Measurements from ENCODE around the gene OTUD3.
"Not testable (repeated sequence)": the region's sequence is repeated elsewhere in the genome, so short reads cannot be mapped to it uniquely, and the experiment has no call there.

Gene OTUD3

GRCh38 chr1:19877181-19877750 lies 4.9 kb upstream of the OTUD3 start:
- Histone ChIP-seq H3K27ac (ENCODE audit: low read depth, low read length) (no peak overlapping the region), H3K27me3 (ENCODE audit: control insufficient read depth, insufficient read depth, low read length) (no peaks in the 10 kb centered on the region), H3K4me3 (ENCODE audit: low read length) (no peak overlapping the region), H3K4me1 (ENCODE audit: control insufficient read depth, insufficient read depth, low read length) (no peaks in the 10 kb centered on the region), H3K9ac (ENCODE audit: low read length) (no peak overlapping the region), H3K36me3 (ENCODE audit: control insufficient read depth, insufficient read depth, low read length) (no peaks in the 10 kb centered on the region)

DNA sequence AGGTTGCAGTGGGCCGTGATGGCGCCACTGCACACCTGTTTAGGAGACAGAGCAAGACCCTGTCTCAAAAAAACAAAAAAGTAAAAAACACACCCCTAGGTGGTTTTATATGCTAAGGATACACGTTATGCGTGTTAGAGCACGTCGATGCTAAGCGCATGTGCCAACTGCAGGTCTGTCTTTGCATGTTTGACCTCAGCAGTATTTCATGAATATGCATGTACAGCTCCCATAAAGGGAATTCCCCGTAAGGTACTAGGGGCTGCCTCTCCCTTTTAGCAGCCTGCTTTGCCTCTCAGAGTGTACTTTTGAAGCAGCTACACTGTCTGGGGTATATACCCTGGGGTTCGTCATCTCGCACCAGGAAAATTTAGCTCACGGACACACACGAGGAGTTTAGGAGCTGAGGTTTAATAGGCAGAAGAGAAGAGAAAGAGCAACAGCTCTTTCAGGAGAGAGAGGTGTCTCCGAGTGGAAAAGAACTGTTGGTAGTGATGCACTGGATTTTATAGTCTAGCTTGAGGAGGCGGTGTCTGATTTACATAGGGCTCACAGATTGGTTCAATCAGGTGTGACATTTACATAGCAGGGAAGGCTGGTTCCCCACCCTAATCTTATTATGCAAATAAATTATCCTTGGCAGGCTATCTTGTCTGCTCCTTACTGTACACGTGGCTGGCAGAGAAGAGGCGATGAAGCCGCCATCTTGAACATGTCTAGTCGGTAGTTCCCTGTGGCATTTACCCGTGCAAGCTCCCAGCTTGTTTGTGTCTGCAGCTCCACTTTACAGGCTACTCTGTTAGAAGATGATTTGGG lies 4.2 kb upstream of the OTUD3 start:
- Histone ChIP-seq H3K27ac (ENCODE audit: low read depth, low read length) (no peak overlapping the region), H3K4me1 (ENCODE audit: control insufficient read depth, insufficient read depth, low read length) (peaks cover 2% of the 10 kb centered on the region), H3K9ac (ENCODE audit: low read length) (no peak overlapping the region), H3K27me3 (ENCODE audit: control insufficient read depth, insufficient read depth, low read length) (no peaks in the 10 kb centered on the region), H3K36me3 (ENCODE audit: control insufficient read depth, insufficient read depth, low read length) (no peaks in the 10 kb centered on the region), H3K4me3 (ENCODE audit: low read length) (peak overlapping the region; percentile 11)

GRCh38 chr1:19878637-19878985 lies 3.6 kb upstream of the OTUD3 start:
- Histone ChIP-seq H3K36me3 (ENCODE audit: control insufficient read depth, insufficient read depth, low read length) (no peaks in the 10 kb centered on the region), H3K27ac (ENCODE audit: low read depth, low read length) (no peak overlapping the region), H3K4me3 (ENCODE audit: low read length) (peak overlapping the region; percentile 11), H3K27me3 (ENCODE audit: control insufficient read depth, insufficient read depth, low read length) (no peaks in the 10 kb centered on the region), H3K4me1 (ENCODE audit: control insufficient read depth, insufficient read depth, low read length) (peaks cover 7% of the 10 kb centered on the region), H3K9ac (ENCODE audit: low read length) (no peak overlapping the region)

DNA sequence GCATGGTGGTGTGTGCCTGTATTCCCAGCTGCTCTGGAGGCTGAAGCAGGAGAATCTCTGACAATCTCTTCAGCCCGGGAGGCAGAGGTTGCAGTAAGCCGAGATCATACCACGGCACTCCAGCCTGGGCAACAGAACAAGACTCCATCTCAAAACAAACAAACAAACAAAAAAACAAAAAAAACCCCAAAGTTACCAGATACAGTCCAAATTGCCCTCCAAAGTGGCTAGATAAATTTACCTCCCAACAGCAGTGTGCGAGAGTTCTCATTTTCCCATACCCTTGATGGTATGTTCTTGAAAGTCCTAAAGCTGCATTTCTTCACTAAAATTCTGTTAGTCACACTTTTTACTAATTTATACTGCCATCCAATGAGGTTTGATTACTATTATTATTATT lies 3.0 kb upstream of the OTUD3 start:
- peaks cover 8% of the 10 kb centered on the region for H3K4me1 ChIP-seq (ENCODE audit: control insufficient read depth, insufficient read depth, low read length)
- no peaks in the 10 kb centered on the region for H3K36me3 ChIP-seq (ENCODE audit: control insufficient read depth, insufficient read depth, low read length)
- H3K27ac ChIP-seq (ENCODE audit: low read depth, low read length): no peak overlapping the region
- no peaks in the 10 kb centered on the region for H3K27me3 ChIP-seq (ENCODE audit: control insufficient read depth, insufficient read depth, low read length)
- no peak overlapping the region for H3K9ac ChIP-seq (ENCODE audit: low read length)
- H3K4me3 ChIP-seq (ENCODE audit: low read length): no peak overlapping the region

GRCh38 chr1:19879661-19880060 lies 2.5 kb upstream of the OTUD3 start:
- no peak overlapping the region for H3K9ac ChIP-seq (ENCODE audit: low read length)
- no peak overlapping the region for H3K27ac ChIP-seq (ENCODE audit: low read depth, low read length)
- H3K4me3 ChIP-seq (ENCODE audit: low read length): no peak overlapping the region
- no peaks in the 10 kb centered on the region for H3K36me3 ChIP-seq (ENCODE audit: control insufficient read depth, insufficient read depth, low read length)
- H3K27me3 ChIP-seq (ENCODE audit: control insufficient read depth, insufficient read depth, low read length): no peaks in the 10 kb centered on the region
- H3K4me1 ChIP-seq (ENCODE audit: control insufficient read depth, insufficient read depth, low read length): peaks cover 8% of the 10 kb centered on the region

- not testable (repeated sequence) for H3K4me3 ChIP-seq (ENCODE audit: low read length); H3K4me1 ChIP-seq (ENCODE audit: control insufficient read depth, insufficient read depth, low read length); H3K9ac ChIP-seq (ENCODE audit: low read length); H3K27ac ChIP-seq (ENCODE audit: low read depth, low read length); H3K36me3 ChIP-seq (ENCODE audit: control insufficient read depth, insufficient read depth, low read length); H3K27me3 ChIP-seq (ENCODE audit: control insufficient read depth, insufficient read depth, low read length)
Observed at GRCh38 chr1:19880841-19881240, 1.4 kb upstream of the OTUD3 start.

GRCh38 chr1:19884312-19884711 lies 2.1 kb downstream of the OTUD3 start:
- Histone ChIP-seq H3K27ac (ENCODE audit: low read depth, low read length) (no peak overlapping the region), H3K9ac (ENCODE audit: low read length) (no peak overlapping the region), H3K27me3 (ENCODE audit: control insufficient read depth, insufficient read depth, low read length) (no peaks in the 10 kb centered on the region), H3K4me3 (ENCODE audit: low read length) (no peak overlapping the region), H3K36me3 (ENCODE audit: control insufficient read depth, insufficient read depth, low read length) (no peaks in the 10 kb centered on the region), H3K4me1 (ENCODE audit: control insufficient read depth, insufficient read depth, low read length) (peaks cover 8% of the 10 kb centered on the region)

GRCh38 chr1:19885821-19886220 lies 3.6 kb downstream of the OTUD3 start:
- H3K27me3 ChIP-seq (ENCODE audit: control insufficient read depth, insufficient read depth, low read length): no peaks in the 10 kb centered on the region
- peaks cover 8% of the 10 kb centered on the region for H3K4me1 ChIP-seq (ENCODE audit: control insufficient read depth, insufficient read depth, low read length)
- peaks cover 2% of the 10 kb centered on the region for H3K36me3 ChIP-seq (ENCODE audit: control insufficient read depth, insufficient read depth, low read length)
- H3K27ac ChIP-seq (ENCODE audit: low read depth, low read length): no peak overlapping the region
- H3K9ac ChIP-seq (ENCODE audit: low read length): no peak overlapping the region
- H3K4me3 ChIP-seq (ENCODE audit: low read length): no peak overlapping the region

- H3K4me3 ChIP-seq (ENCODE audit: low read length): no peak overlapping the region
- H3K9ac ChIP-seq (ENCODE audit: low read length): no peak overlapping the region
- H3K27ac ChIP-seq (ENCODE audit: low read depth, low read length): no peak overlapping the region
- H3K36me3 ChIP-seq (ENCODE audit: control insufficient read depth, insufficient read depth, low read length): peaks cover 7% of the 10 kb centered on the region
- H3K27me3 ChIP-seq (ENCODE audit: control insufficient read depth, insufficient read depth, low read length): no peaks in the 10 kb centered on the region
- H3K4me1 ChIP-seq (ENCODE audit: control insufficient read depth, insufficient read depth, low read length): peaks cover 6% of the 10 kb centered on the region
Observed at GRCh38 chr1:19888112-19888511, 5.9 kb downstream of the OTUD3 start.

GRCh38 chr1:19889656-19890055 lies 7.5 kb downstream of the OTUD3 start:
- Histone ChIP-seq H3K9ac (ENCODE audit: low read length) (no peak overlapping the region), H3K4me3 (ENCODE audit: low read length) (no peak overlapping the region), H3K4me1 (ENCODE audit: control insufficient read depth, insufficient read depth, low read length) (no peaks in the 10 kb centered on the region), H3K27ac (ENCODE audit: low read depth, low read length) (no peak overlapping the region), H3K36me3 (ENCODE audit: control insufficient read depth, insufficient read depth, low read length) (peaks cover 13% of the 10 kb centered on the region), H3K27me3 (ENCODE audit: control insufficient read depth, insufficient read depth, low read length) (no peaks in the 10 kb centered on the region)

DNA sequence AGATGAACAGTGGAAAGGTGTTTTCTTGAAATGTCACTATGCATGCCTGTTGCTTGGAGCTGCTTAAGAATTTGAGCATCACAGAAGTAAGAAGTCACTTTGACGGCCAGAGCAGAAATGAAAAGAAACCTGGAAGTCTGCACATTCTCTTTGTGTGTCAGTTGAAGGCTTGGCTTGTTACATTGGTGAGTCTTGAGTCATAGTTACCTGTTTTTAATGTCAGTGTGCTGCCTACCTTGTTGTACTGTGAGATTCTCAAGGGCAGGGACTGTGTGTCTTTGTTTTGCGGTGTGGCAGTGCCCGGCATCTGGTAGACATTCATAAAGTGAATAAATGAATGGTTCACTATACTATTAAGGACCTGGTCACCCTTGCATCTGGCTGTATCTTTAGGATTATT lies 9.9 kb downstream of the OTUD3 start:
- no peaks in the 10 kb centered on the region for H3K27me3 ChIP-seq (ENCODE audit: control insufficient read depth, insufficient read depth, low read length)
- no peak overlapping the region for H3K4me3 ChIP-seq (ENCODE audit: low read length)
- peaks cover 19% of the 10 kb centered on the region for H3K36me3 ChIP-seq (ENCODE audit: control insufficient read depth, insufficient read depth, low read length)
- H3K27ac ChIP-seq (ENCODE audit: low read depth, low read length): no peak overlapping the region
- no peak overlapping the region for H3K9ac ChIP-seq (ENCODE audit: low read length)
- no peaks in the 10 kb centered on the region for H3K4me1 ChIP-seq (ENCODE audit: control insufficient read depth, insufficient read depth, low read length)

GRCh38 chr1:19892628-19893168 lies 10.5 kb downstream of the OTUD3 start:
- peaks cover 19% of the 10 kb centered on the region for H3K36me3 ChIP-seq (ENCODE audit: control insufficient read depth, insufficient read depth, low read length)
- no peak overlapping the region for H3K27ac ChIP-seq (ENCODE audit: low read depth, low read length)
- H3K9ac ChIP-seq (ENCODE audit: low read length): no peak overlapping the region

DNA sequence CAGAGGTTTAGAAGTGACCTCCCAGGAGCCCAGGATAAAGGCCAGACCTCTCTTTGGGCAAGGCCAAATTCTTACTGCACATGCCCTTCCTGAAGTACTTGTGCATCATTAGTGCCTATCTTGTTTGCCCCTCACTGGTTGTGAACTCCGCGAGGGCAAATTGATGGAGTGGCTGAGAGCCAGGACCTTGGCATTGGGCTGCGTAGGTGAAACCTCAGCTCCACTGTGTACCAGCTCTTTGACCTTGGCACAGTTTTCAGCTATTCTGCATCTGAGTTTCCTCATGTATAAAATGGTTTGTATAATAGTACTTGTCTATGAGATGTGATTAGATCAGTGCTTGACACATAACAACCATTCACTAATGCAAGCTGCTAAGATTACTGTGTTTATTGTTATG lies 11.5 kb downstream of the OTUD3 start:
- Histone ChIP-seq H3K27ac (ENCODE audit: low read depth, low read length) (no peak overlapping the region), H3K4me3 (ENCODE audit: low read length) (no peak overlapping the region), H3K4me1 (ENCODE audit: control insufficient read depth, insufficient read depth, low read length) (no peaks in the 10 kb centered on the region), H3K27me3 (ENCODE audit: control insufficient read depth, insufficient read depth, low read length) (no peaks in the 10 kb centered on the region), H3K36me3 (ENCODE audit: control insufficient read depth, insufficient read depth, low read length) (peaks cover 19% of the 10 kb centered on the region), H3K9ac (ENCODE audit: low read length) (no peak overlapping the region)

More at GRCh38 chr1:19892628-19893168, 10.5 kb downstream of the OTUD3 start:
- H3K27me3 ChIP-seq (ENCODE audit: control insufficient read depth, insufficient read depth, low read length): no peaks in the 10 kb centered on the region
- H3K4me3 ChIP-seq (ENCODE audit: low read length): no peak overlapping the region
- no peaks in the 10 kb centered on the region for H3K4me1 ChIP-seq (ENCODE audit: control insufficient read depth, insufficient read depth, low read length)
